A673 (cell line): ENCODE results near the gene ZBTB16.

Source experiments
- CTCF ChIP-seq: fragments of 300-800, 200-600 bp; sonication (generic); conservative IDR thresholded peaks from 2 replicates; pipeline ENCODE4 v1.5.1; 2017; ENCODE audit warnings: low read depth, mild to moderate bottlenecking, antibody characterized with exemption, low read length, moderate library complexity, mixed read lengths
- EZH2 ChIP-seq: fragments of 200-600 bp; sonication (generic); IDR thresholded peaks from 2 replicates; pipeline ENCODE4 v1.6.1; 2017; ENCODE audit warnings: borderline replicate concordance, low read depth, mild to moderate bottlenecking, mixed read lengths, antibody characterized with exemption, low read length; ENCODE audit not compliant: poor library complexity, severe bottlenecking

GRCh38 chr11:114125531-114125930, 66.0 kb downstream of the ZBTB16 start:
- no peak for TF ChIP-seq CTCF
- no peak for TF ChIP-seq EZH2
